GM23338 (cell line): ENCODE measurements around the gene ZNF692. TPM values are rescaled to one million over a fixed set of nuclear protein-coding genes. Genes with fewer than 3 reads are reported as not detected.

Source experiments
- ATAC-seq: fragments of 200-7000 bp; cut with Tn5 transposase; 3 replicates; pipeline ENCODE4 v1.9.1; 2020
- DNase-seq: peaks from one replicate; pipeline ENCODE4 v3.0.0-alpha.2; 2015; ENCODE audit warnings: low spot score
- H2AFZ ChIP-seq: fragments of 200-600 bp; sonication (generic); 2 replicates; pipeline ENCODE4 v1.8.0; 2016; ENCODE audit warnings: antibody characterized with exemption, mild to moderate bottlenecking, moderate library complexity
- H3F3A ChIP-seq: fragments of 200-600 bp; sonication (generic); replicated peaks from 2 replicates; pipeline ENCODE4 v1.8.0; 2017; ENCODE audit warnings: antibody characterized with exemption, mixed run types, low read depth
- H3K27ac ChIP-seq: fragments of 200-600 bp; sonication (generic); 2 replicates; pipeline ENCODE4 v1.6.1; 2016; ENCODE audit warnings: low read depth
- H3K27me3 ChIP-seq: fragments of 200-600 bp; sonication (generic); 2 replicates; pipeline ENCODE4 v1.8.0; 2016; ENCODE audit warnings: mild to moderate bottlenecking, mixed run types, moderate library complexity; ENCODE audit not compliant: insufficient read depth
- H3K36me3 ChIP-seq: fragments of 200-600 bp; sonication (generic); 2 replicates; pipeline ENCODE4 v1.8.0; 2016; ENCODE audit warnings: mild to moderate bottlenecking; ENCODE audit not compliant: insufficient read depth
- H3K4me1 ChIP-seq: fragments of 200-600 bp; sonication (generic); 2 replicates; pipeline ENCODE4 v1.8.0; 2016; ENCODE audit warnings: mild to moderate bottlenecking, moderate library complexity; ENCODE audit not compliant: insufficient read depth
- H3K4me2 ChIP-seq: fragments of 200-600 bp; sonication (generic); 2 replicates; pipeline ENCODE4 v1.7.1; 2017; ENCODE audit warnings: mixed run types
- H3K4me3 ChIP-seq: fragments of 200-600 bp; sonication (generic); 2 replicates; pipeline ENCODE4 v1.6.1; 2016; ENCODE audit warnings: mixed run types
- H3K79me2 ChIP-seq: fragments of 200-600 bp; sonication (generic); replicated peaks from 2 replicates; pipeline ENCODE4 v1.8.0; 2017; ENCODE audit warnings: mild to moderate bottlenecking; ENCODE audit not compliant: insufficient read depth
- H3K9me2 ChIP-seq: fragments of 200-600 bp; sonication (generic); 2 replicates; pipeline ENCODE4 v1.8.0; 2017; ENCODE audit not compliant: insufficient read depth
- H4K20me1 ChIP-seq: fragments of 200-600 bp; sonication (generic); replicated peaks from 2 replicates; pipeline ENCODE4 v1.8.0; 2017; ENCODE audit warnings: mild to moderate bottlenecking; ENCODE audit not compliant: insufficient read depth
- H3K27ac Mint-ChIP-seq: 2 replicates; pipeline ENCODE4 v1.8.0; 2020; ENCODE audit warnings: inconsistent platforms, mild to moderate bottlenecking, moderate library complexity, mixed read lengths
- H3K27me3 Mint-ChIP-seq: 3 replicates; pipeline ENCODE4 v1.8.0; 2022; ENCODE audit warnings: low read depth, mild to moderate bottlenecking, moderate library complexity, mixed read lengths, inconsistent platforms; ENCODE audit not compliant: insufficient read depth, poor library complexity
- H3K36me3 Mint-ChIP-seq: 3 replicates; pipeline ENCODE4 v1.8.0; 2021; ENCODE audit warnings: low read depth, mild to moderate bottlenecking, inconsistent platforms, moderate library complexity, mixed read lengths
- H3K4me1 Mint-ChIP-seq: 3 replicates; pipeline ENCODE4 v1.8.0; 2020; ENCODE audit warnings: mild to moderate bottlenecking, inconsistent platforms, mixed read lengths
- H3K4me3 Mint-ChIP-seq: 3 replicates; pipeline ENCODE4 v1.8.0; 2021; ENCODE audit warnings: moderate library complexity, mild to moderate bottlenecking, inconsistent platforms, mixed read lengths
- H3K9me3 Mint-ChIP-seq: 3 replicates; pipeline ENCODE4 v1.8.0; 2020; ENCODE audit warnings: moderate library complexity, mild to moderate bottlenecking, inconsistent platforms, mixed read lengths
- CREB1 ChIP-seq: fragments of 250-450 bp; sonication (Bioruptor Pico); IDR thresholded peaks from 2 replicates; pipeline ENCODE4 v1.5.0; 2020; ENCODE audit warnings: low read depth, mild to moderate bottlenecking, moderate library complexity
- CTCF ChIP-seq, 2 experiments: fragments of 200-600 bp in 1 of 2; sonication (generic) in 1 of 2; conservative IDR thresholded peaks; 2 replicates each; pipeline versions ENCODE4 v1.5.1 to v1.6.1; 2016 to 2017; ENCODE audit warnings: antibody characterized with exemption in 2 of 2, low read depth in 2 of 2, mild to moderate bottlenecking in 2 of 2, moderate library complexity in 1 of 2
- ETS1 ChIP-seq: IDR thresholded peaks from 2 replicates; pipeline ENCODE4 v1.6.1; 2016; ENCODE audit warnings: antibody characterized with exemption
- EZH2 ChIP-seq: fragments of 200-600 bp; sonication (generic); IDR thresholded peaks from one replicate; pipeline ENCODE4 v1.8.0; 2017; ENCODE audit warnings: antibody characterized with exemption, mild to moderate bottlenecking, low read depth; ENCODE audit not compliant: unreplicated experiment
- EZH2phosphoT487 ChIP-seq: fragments of 200-600 bp; sonication (generic); IDR thresholded peaks from one replicate; pipeline ENCODE4 v1.8.1; 2018; ENCODE audit warnings: antibody characterized with exemption; ENCODE audit not compliant: unreplicated experiment
- JUNB ChIP-seq: IDR thresholded peaks from one replicate; pipeline ENCODE4 v1.6.1; 2016; ENCODE audit warnings: antibody characterized with exemption; ENCODE audit not compliant: unreplicated experiment
- NANOG ChIP-seq: IDR thresholded peaks from 2 replicates; pipeline ENCODE4 v1.6.1; 2016; ENCODE audit warnings: antibody characterized with exemption, borderline replicate concordance
- POLR2AphosphoS5 ChIP-seq: IDR thresholded peaks from 2 replicates; pipeline ENCODE4 v1.6.1; 2016; ENCODE audit warnings: antibody characterized with exemption, low read depth
- REST ChIP-seq: IDR thresholded peaks from one replicate; pipeline ENCODE4 v1.6.1; 2018; ENCODE audit warnings: antibody characterized with exemption; ENCODE audit not compliant: unreplicated experiment
- STAT1 ChIP-seq: IDR thresholded peaks from one replicate; pipeline ENCODE4 v1.6.1; 2016; ENCODE audit warnings: antibody characterized with exemption; ENCODE audit not compliant: unreplicated experiment
- ZNF114 ChIP-seq: fragments of 250-450 bp; sonication (Bioruptor Pico); IDR thresholded peaks from 2 replicates; pipeline ENCODE4 v1.5.0; 2020; ENCODE audit warnings: mild to moderate bottlenecking, moderate library complexity
- ZNF331 ChIP-seq: fragments of 250-450 bp; sonication (Bioruptor Pico); IDR thresholded peaks from 2 replicates; pipeline ENCODE4 v1.5.0; 2020; ENCODE audit warnings: low read depth, mild to moderate bottlenecking, moderate library complexity
- ZNF462 ChIP-seq: fragments of 250-450 bp; sonication (Bioruptor Pico); IDR thresholded peaks from 2 replicates; pipeline ENCODE4 v1.5.0; 2020; ENCODE audit warnings: mild to moderate bottlenecking, moderate library complexity
- polyA plus RNA-seq: library from polyadenylated mRNA; unstranded; fragments of >200 nt; fragmentation: Nextera tagmentation; extraction: Ambion mirVana; gene quantifications from 2 replicates; pipeline ENCODE4 v1.2.1, GENCODE V29; 2016
- total RNA-seq: library from RNA; depleted of rRNA; stranded (reverse); fragments of >200 nt; shearing (Covaris generic); gene quantifications from 2 replicates; pipeline ENCODE4 v1.2.3, GENCODE V29; 2014

ZNF692 gene
- total and polyA plus RNA-seq, 2 experiments from 2014 or later: 41.2 to 57.1 TPM

- H3K27me3 Mint-ChIP-seq: peaks cover 4% of the 10 kb centered on the region
- H3K4me2 ChIP-seq: no peak overlapping the region
- ATAC-seq (no peak), DNase-seq (no peak)
- H3K9me3 Mint-ChIP-seq: no peaks in the 10 kb centered on the region
- no peak overlapping the region for H3K4me3 ChIP-seq
- no peaks in the 10 kb centered on the region for H3K79me2 ChIP-seq
- no peak overlapping the region for H3K27ac Mint-ChIP-seq
- H4K20me1 ChIP-seq: no peaks in the 10 kb centered on the region
- no peaks in the 10 kb centered on the region for H3K36me3 Mint-ChIP-seq
- peaks cover 18% of the 10 kb centered on the region for H3K4me1 Mint-ChIP-seq
- H3K27me3 ChIP-seq: no peaks in the 10 kb centered on the region
- H3K36me3 ChIP-seq: no peaks in the 10 kb centered on the region
- TF ChIP-seq STAT1 (no peak), ETS1 (no peak), ZNF462 (CRISPR knock-in tag) (no peak), CREB1 (CRISPR knock-in tag) (no peak), ZNF114 (CRISPR knock-in tag) (no peak), NANOG (no peak), CTCF (conservative IDR thresholded peaks at IDR 0.05; ENCODE audit: low read depth in 2 of 2) (no peak), JUNB (no peak), POLR2AphosphoS5 (no peak), REST (no peak), ZNF331 (no peak), EZH2 (no peak), EZH2phosphoT487 (no peak)
- no peak overlapping the region for H3K4me3 Mint-ChIP-seq
- H3K9me2 ChIP-seq: no peaks in the 10 kb centered on the region
- H3K4me1 ChIP-seq: peaks cover 17% of the 10 kb centered on the region
- H2AFZ ChIP-seq: no peak overlapping the region
- no peaks in the 10 kb centered on the region for H3F3A ChIP-seq
- no peak overlapping the region for H3K27ac ChIP-seq
Measured at GRCh38 chr1:248890549-248891498, 31.9 kb upstream of the ZNF692 start.
